H1 (cell line): ENCODE measurements around the gene HMGXB3. TPM values are rescaled to one million over a fixed set of nuclear protein-coding genes. Genes with fewer than 3 reads are reported as not detected.

Experiments used
- CTCF ChIA-PET: fragments of 300-600 bp; sonication (Branson Sonifier 250); formaldehyde crosslinking; loops from one replicate; lab custom pipeline; 2021; ENCODE audit not compliant: partially characterized antibody; lab: Charles Lee
- POLR2A ChIA-PET: fragments of 300-600 bp; sonication (Branson Sonifier 250); formaldehyde crosslinking; loops from one replicate; lab custom pipeline; 2021; ENCODE audit warnings: inconsistent platforms; ENCODE audit not compliant: partially characterized antibody; lab: Charles Lee
- DNase-seq, 2 experiments: peaks; one replicate each; pipeline versions ENCODE4 v3.0.0 to v3.0.0-alpha.2; 2010 to 2022; ENCODE audit warnings: low spot score in 2 of 2, low read depth in 1 of 2, mixed read lengths in 1 of 2
- FAIRE-seq: peaks from 2 replicates; lab custom pipeline; 2011; peaks lifted over from hg19 to GRCh38; lab: Jason Lieb, UNC
- H2AFZ ChIP-seq: 2 replicates; pipeline ENCODE4 v1.8.1; 2012; ENCODE audit warnings: low read length, inconsistent platforms
- H2AK5ac ChIP-seq: 2 replicates; pipeline ENCODE4 v1.6.1; 2013; ENCODE audit warnings: low read depth, low read length
- H2BK120ac ChIP-seq: replicated peaks from 2 replicates; pipeline ENCODE3; 2013; ENCODE audit warnings: low read depth, low read length, inconsistent platforms
- H2BK12ac ChIP-seq: 2 replicates; pipeline ENCODE4 v1.6.1; 2013; ENCODE audit warnings: low read depth, low read length
- H2BK15ac ChIP-seq: 2 replicates; pipeline ENCODE4 v1.6.1; 2013; ENCODE audit warnings: low read length
- H2BK20ac ChIP-seq: 2 replicates; pipeline ENCODE4 v1.6.1; 2013; ENCODE audit warnings: low read length
- H2BK5ac ChIP-seq: 2 replicates; pipeline ENCODE4 v1.6.1; 2013; ENCODE audit warnings: low read depth, low read length
- H3K14ac ChIP-seq: 2 replicates; pipeline ENCODE4 v1.6.1; 2013; ENCODE audit warnings: inconsistent platforms; ENCODE audit not compliant: insufficient read length
- H3K18ac ChIP-seq: 2 replicates; pipeline ENCODE4 v1.6.1; 2013; ENCODE audit warnings: low read length; ENCODE audit errors: extremely low read depth
- H3K23ac ChIP-seq: 2 replicates; pipeline ENCODE4 v1.6.1; 2013; ENCODE audit warnings: inconsistent platforms; ENCODE audit not compliant: insufficient read length
- H3K23me2 ChIP-seq: 2 replicates; pipeline ENCODE4 v1.6.1; 2013; ENCODE audit warnings: low read depth, low read length
- H3K27ac ChIP-seq: 2 replicates; pipeline ENCODE4 v1.6.1; 2011; ENCODE audit warnings: low read depth, low read length, inconsistent platforms
- H3K27me3 ChIP-seq, 4 experiments: replicated peaks in 1 of 4; 1 replicate in 1 of 4; 2 replicates in 3 of 4; pipeline versions ENCODE4 v1.6.1 to v1.8.1; 2011 to 2013; ENCODE audit warnings: low read length in 3 of 4, mild to moderate bottlenecking in 3 of 4, inconsistent platforms in 2 of 4, mixed read lengths in 2 of 4, moderate library complexity in 1 of 4; ENCODE audit not compliant: control insufficient read depth in 3 of 4, insufficient read depth in 3 of 4; ENCODE audit errors: extremely low read depth in 1 of 4
- H3K36me3 ChIP-seq, 4 experiments: 2 replicates each; pipeline versions ENCODE4 v1.6.1 to v1.8.1; 2011 to 2013; ENCODE audit warnings: mild to moderate bottlenecking in 4 of 4, low read length in 3 of 4, moderate library complexity in 2 of 4, control low read depth in 1 of 4, inconsistent platforms in 1 of 4; ENCODE audit not compliant: insufficient read depth in 4 of 4, control insufficient read depth in 2 of 4
- H3K4ac ChIP-seq: replicated peaks from 2 replicates; pipeline ENCODE3; 2013; ENCODE audit warnings: low read length, low read depth, mixed read lengths, inconsistent platforms; ENCODE audit not compliant: insufficient read length
- H3K4me1 ChIP-seq, 4 experiments: replicated peaks in 1 of 4; 1 replicate in 1 of 4; 2 replicates in 3 of 4; pipeline versions ENCODE4 v1.6.1 to v1.8.1; 2011 to 2013; ENCODE audit warnings: low read length in 3 of 4, inconsistent platforms in 2 of 4, mixed read lengths in 1 of 4; ENCODE audit not compliant: insufficient read depth in 4 of 4, control insufficient read depth in 3 of 4
- H3K4me2 ChIP-seq, 2 experiments: 2 replicates each; pipeline versions ENCODE4 v1.6.1 to v1.8.1; 2011 to 2013; ENCODE audit warnings: low read depth in 2 of 2, low read length in 2 of 2, control low read depth in 1 of 2, inconsistent platforms in 1 of 2, mild to moderate bottlenecking in 1 of 2; ENCODE audit not compliant: insufficient read depth in 1 of 2
- H3K4me3 ChIP-seq, 4 experiments: fragments of 200-600, 300-600 bp in 1 of 4; sonication (generic), shearing (Covaris generic), sonication (Bioruptor Twin) in 1 of 4; 2 replicates each; pipeline versions ENCODE4 v1.5.1 to v1.8.1; 2011 to 2016; ENCODE audit warnings: low read length in 4 of 4, low read depth in 3 of 4, control low read depth in 2 of 4, inconsistent platforms in 2 of 4, mild to moderate bottlenecking in 2 of 4, mixed read lengths in 1 of 4, moderate library complexity in 1 of 4; ENCODE audit not compliant: insufficient read depth in 2 of 4; ENCODE audit errors: extremely low read depth in 1 of 4
- H3K56ac ChIP-seq: replicated peaks from 2 replicates; pipeline ENCODE3; 2013; ENCODE audit warnings: low read depth, mild to moderate bottlenecking, mixed read lengths, low read length, inconsistent platforms; ENCODE audit not compliant: insufficient read length
- H3K79me1 ChIP-seq: 2 replicates; pipeline ENCODE4 v1.6.1; 2013; ENCODE audit warnings: low read depth, low read length, control low read depth
- H3K79me2 ChIP-seq, 2 experiments: 2 replicates each; pipeline versions ENCODE4 v1.6.1 to v1.8.1; 2012 to 2013; ENCODE audit warnings: low read length in 2 of 2, mild to moderate bottlenecking in 2 of 2, inconsistent platforms in 1 of 2; ENCODE audit not compliant: insufficient read depth in 2 of 2, control insufficient read depth in 1 of 2
- H3K9ac ChIP-seq, 4 experiments: replicated peaks in 1 of 4; 1 replicate in 1 of 4; 2 replicates in 3 of 4; pipeline versions ENCODE4 v1.6.1 to v1.8.1; 2011 to 2013; ENCODE audit warnings: low read depth in 3 of 4, low read length in 3 of 4, control low read depth in 2 of 4, mild to moderate bottlenecking in 2 of 4, moderate library complexity in 2 of 4, inconsistent platforms in 1 of 4; ENCODE audit errors: extremely low read depth in 1 of 4
- H3K9me3 ChIP-seq, 2 experiments: 2 replicates each; pipeline versions ENCODE4 v1.6.1 to v1.8.1; 2012 to 2013; ENCODE audit warnings: mild to moderate bottlenecking in 2 of 2, moderate library complexity in 2 of 2, control low read depth in 1 of 2, inconsistent platforms in 1 of 2, low read depth in 1 of 2, low read length in 1 of 2, mixed read lengths in 1 of 2; ENCODE audit not compliant: insufficient read depth in 2 of 2
- H4K20me1 ChIP-seq, 2 experiments: replicated peaks in 1 of 2; 2 replicates each; pipeline versions ENCODE3 to v1.8.1; 2011 to 2013; ENCODE audit warnings: inconsistent platforms in 2 of 2, low read length in 2 of 2, mild to moderate bottlenecking in 1 of 2; ENCODE audit not compliant: insufficient read depth in 2 of 2, control insufficient read depth in 1 of 2
- H4K5ac ChIP-seq: 2 replicates; pipeline ENCODE4 v1.6.1; 2013; ENCODE audit warnings: low read length, low read depth, mixed read lengths, inconsistent platforms; ENCODE audit not compliant: insufficient read length
- H4K8ac ChIP-seq: 2 replicates; pipeline ENCODE4 v1.8.0; 2013; ENCODE audit warnings: mild to moderate bottlenecking, moderate library complexity, low read length, inconsistent platforms; ENCODE audit not compliant: insufficient read depth; ENCODE audit errors: extremely low read depth
- H4K91ac ChIP-seq: replicated peaks from 2 replicates; pipeline ENCODE3; 2013; ENCODE audit warnings: low read length, mixed read lengths, inconsistent platforms; ENCODE audit not compliant: insufficient read length
- BRCA1 ChIP-seq: IDR thresholded peaks from 2 replicates; pipeline ENCODE4 v1.6.1; 2012; ENCODE audit warnings: low read depth, low read length, improper control_type of control experiment
- CTBP2 ChIP-seq: IDR thresholded peaks from 2 replicates; pipeline ENCODE4 v1.7.0; 2011; ENCODE audit warnings: borderline replicate concordance, mild to moderate bottlenecking, moderate library complexity, mixed read lengths, low read length; ENCODE audit not compliant: insufficient read depth, insufficient read length
- E2F6 ChIP-seq: IDR thresholded peaks from 2 replicates; pipeline ENCODE4 v1.6.1; 2012; ENCODE audit warnings: inconsistent platforms
- EZH2 ChIP-seq: fragments of 200-600 bp; sonication (generic); IDR thresholded peaks from 2 replicates; pipeline ENCODE4 v1.7.1; 2012; ENCODE audit warnings: low read depth, mild to moderate bottlenecking, moderate library complexity, low read length, inconsistent platforms; ENCODE audit not compliant: severe bottlenecking
- FOSL1 ChIP-seq: IDR thresholded peaks from 2 replicates; pipeline ENCODE4 v1.6.1; 2011; ENCODE audit warnings: mild to moderate bottlenecking, low read depth, low read length, moderate library complexity; ENCODE audit not compliant: insufficient read depth
- HDAC6 ChIP-seq: IDR thresholded peaks from one replicate; pipeline ENCODE4 v1.7.1; 2012; ENCODE audit warnings: low read depth, mild to moderate bottlenecking, inconsistent platforms, low read length, moderate library complexity
- NANOG ChIP-seq: IDR thresholded peaks from 2 replicates; pipeline ENCODE4 v1.6.1; 2011; ENCODE audit warnings: low read length, low read depth, mild to moderate bottlenecking, inconsistent platforms; ENCODE audit not compliant: insufficient read depth, poor library complexity, severe bottlenecking
- RBBP5 ChIP-seq: IDR thresholded peaks from 2 replicates; pipeline ENCODE4 v1.7.1; 2012; ENCODE audit warnings: low read depth, mild to moderate bottlenecking, inconsistent platforms, low read length, moderate library complexity, borderline replicate concordance
- RFX5 ChIP-seq: IDR thresholded peaks from 2 replicates; pipeline ENCODE4 v1.6.1; 2011; ENCODE audit warnings: low read depth, low read length, improper control_type of control experiment, borderline replicate concordance
- TEAD4 ChIP-seq: IDR thresholded peaks from 2 replicates; pipeline ENCODE4 v1.6.1; 2012; ENCODE audit warnings: low read depth, low read length, inconsistent platforms, mixed read lengths
- USF2 ChIP-seq: IDR thresholded peaks from 2 replicates; pipeline ENCODE4 v1.6.1; 2011; ENCODE audit warnings: low read length, improper control_type of control experiment
- WGBS, 2 experiments: shearing (Covaris generic) in 1 of 2; methylation state at CpG; one replicate each; pipeline versions ENCODE4 v1.1.6 to v1.1.7; 2013 to 2015; ENCODE audit warnings: low lambda C conversion rate in 2 of 2, mixed read lengths in 2 of 2, inconsistent platforms in 1 of 2, low coverage in 1 of 2, missing lambda C conversion rate in 1 of 2; ENCODE audit not compliant: insufficient replicate concordance in 2 of 2, insufficient coverage in 1 of 2, insufficient read length in 1 of 2; ENCODE audit errors: extremely low coverage in 1 of 2, missing lambda C conversion rate in 1 of 2; 5-methylcytosine and 5-hydroxymethylcytosine counted together
- polyA plus RNA-seq, 7 experiments: library from polyadenylated mRNA; depleted of rRNA in 3 of 7; stranded (reverse) in 5 of 7; unstranded in 2 of 7; fragments of >200 nt in 5 of 7; fragments of 200-250 nt in 2 of 7; gene quantifications; 1 replicate in 5 of 7; 2 replicates in 1 of 7; 4 replicates in 1 of 7; pipeline versions ENCODE4 v1.2.1 to v1.2.3, GENCODE V29; 2011 to 2013; ENCODE audit warnings: missing spikeins in 2 of 7, mixed read lengths in 2 of 7
- total RNA-seq: library from RNA; stranded (reverse); fragmentation: NEBNext Ultra II Directional; extraction: Animal tissue kit (Norgen Biotek cat#: 25700); gene quantifications from 2 replicates; pipeline ENCODE4 v1.2.1, GENCODE V29; 2021

The HMGXB3 gene
- total and polyA plus RNA-seq, 2 of the 8 experiments (the other 6 are each of a cell fraction or from before 2014, with no cell fraction given) = 26.8 to 28.0 TPM

GRCh38 chr5:149999359-149999758 is 1.2 kb upstream of the HMGXB3 start:
- Histone ChIP-seq H2BK5ac (no peak overlapping the region), H3K4me2 (peak overlapping the region; percentile 92 to 94), H2BK12ac (no peak overlapping the region), H3K23ac (no peak overlapping the region), H3K79me2 (peaks cover 5 to 33% of the 10 kb centered on the region in 2 experiments), H3K23me2 (peaks cover 14% of the 10 kb centered on the region), H2AK5ac (no peak overlapping the region), H2BK20ac (no peak overlapping the region), H4K20me1 (peaks cover 3 to 15% of the 10 kb centered on the region in 2 experiments), H3K27me3 (no peaks in the 10 kb centered on the region), H4K8ac (no peak overlapping the region), H3K9ac (peak overlapping the region in 2 of 4 experiments; percentile 74 to 91; a peak in 2 of 7 replicates), H2BK120ac (no peak overlapping the region), H4K5ac (no peak overlapping the region), H3K4me3 (peak overlapping the region; percentile 54 to 92 (median 89); a peak in 5 of 8 replicates), H3K18ac (no peak overlapping the region), H3K4ac (no peak overlapping the region), H3K9me3 (no peaks in the 10 kb centered on the region), H2AFZ (no peak overlapping the region), H3K14ac (no peak overlapping the region), H3K79me1 (peaks cover 5% of the 10 kb centered on the region; the same call in 1 of the 2 replicates), H3K4me1 (peaks cover 0 to 4% (median 2%) of the 10 kb centered on the region in 4 experiments; a peak in 4 of 7 replicates), H3K36me3 (no peaks in the 10 kb centered on the region; a peak in 2 of 8 replicates), H3K56ac (no peak overlapping the region), H2BK15ac (no peak overlapping the region), H3K27ac (no peak overlapping the region), H4K91ac (no peak overlapping the region)
- DNase-seq (no peak), FAIRE-seq (no peak)
- ChIA-PET POLR2A (interaction anchor here (1.5 to 1.8 kb wide), 3 partner anchors 9 to 23 kb away, joined by 4 to 8 read pairs (median 5); no protein-coding TSS in a partner anchor), CTCF (interaction anchor here (0.6 to 4.7 kb wide), 5 partner anchors 8 to 242 kb away, joined by 3 to 20 read pairs (median 5); no protein-coding TSS in a partner anchor)
- 87% methylated on average over 3 of the region's 3 CpGs; no CpG with 5 or more reads in 1 of the 2 experiments for WGBS, 2 experiments
- TF ChIP-seq HDAC6 (no peak), FOSL1 (no peak), CTBP2 (no peak), RBBP5 (no peak), NANOG (no peak), E2F6 (no peak), RFX5 (no peak), BRCA1 (no peak), TEAD4 (no peak), USF2 (no peak), EZH2 (no peak)
